GM12872 (cell line): ENCODE measurements around the gene KCNH6.

Source experiments
- TF ChIP-seq, protein P1 (sequence below): IDR thresholded peaks from 3 replicates; pipeline ENCODE4 v1.5.1; 2011; ENCODE audit warnings: low read depth, mild to moderate bottlenecking, low read length, moderate library complexity; ENCODE audit not compliant: insufficient read depth

KCNH6 gene

GRCh38 chr17:63524051-63524450 lies 893 bp downstream of the KCNH6 start:
- TF ChIP-seq, protein P1, sequence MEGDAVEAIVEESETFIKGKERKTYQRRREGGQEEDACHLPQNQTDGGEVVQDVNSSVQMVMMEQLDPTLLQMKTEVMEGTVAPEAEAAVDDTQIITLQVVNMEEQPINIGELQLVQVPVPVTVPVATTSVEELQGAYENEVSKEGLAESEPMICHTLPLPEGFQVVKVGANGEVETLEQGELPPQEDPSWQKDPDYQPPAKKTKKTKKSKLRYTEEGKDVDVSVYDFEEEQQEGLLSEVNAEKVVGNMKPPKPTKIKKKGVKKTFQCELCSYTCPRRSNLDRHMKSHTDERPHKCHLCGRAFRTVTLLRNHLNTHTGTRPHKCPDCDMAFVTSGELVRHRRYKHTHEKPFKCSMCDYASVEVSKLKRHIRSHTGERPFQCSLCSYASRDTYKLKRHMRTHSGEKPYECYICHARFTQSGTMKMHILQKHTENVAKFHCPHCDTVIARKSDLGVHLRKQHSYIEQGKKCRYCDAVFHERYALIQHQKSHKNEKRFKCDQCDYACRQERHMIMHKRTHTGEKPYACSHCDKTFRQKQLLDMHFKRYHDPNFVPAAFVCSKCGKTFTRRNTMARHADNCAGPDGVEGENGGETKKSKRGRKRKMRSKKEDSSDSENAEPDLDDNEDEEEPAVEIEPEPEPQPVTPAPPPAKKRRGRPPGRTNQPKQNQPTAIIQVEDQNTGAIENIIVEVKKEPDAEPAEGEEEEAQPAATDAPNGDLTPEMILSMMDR: no peak

DNA sequence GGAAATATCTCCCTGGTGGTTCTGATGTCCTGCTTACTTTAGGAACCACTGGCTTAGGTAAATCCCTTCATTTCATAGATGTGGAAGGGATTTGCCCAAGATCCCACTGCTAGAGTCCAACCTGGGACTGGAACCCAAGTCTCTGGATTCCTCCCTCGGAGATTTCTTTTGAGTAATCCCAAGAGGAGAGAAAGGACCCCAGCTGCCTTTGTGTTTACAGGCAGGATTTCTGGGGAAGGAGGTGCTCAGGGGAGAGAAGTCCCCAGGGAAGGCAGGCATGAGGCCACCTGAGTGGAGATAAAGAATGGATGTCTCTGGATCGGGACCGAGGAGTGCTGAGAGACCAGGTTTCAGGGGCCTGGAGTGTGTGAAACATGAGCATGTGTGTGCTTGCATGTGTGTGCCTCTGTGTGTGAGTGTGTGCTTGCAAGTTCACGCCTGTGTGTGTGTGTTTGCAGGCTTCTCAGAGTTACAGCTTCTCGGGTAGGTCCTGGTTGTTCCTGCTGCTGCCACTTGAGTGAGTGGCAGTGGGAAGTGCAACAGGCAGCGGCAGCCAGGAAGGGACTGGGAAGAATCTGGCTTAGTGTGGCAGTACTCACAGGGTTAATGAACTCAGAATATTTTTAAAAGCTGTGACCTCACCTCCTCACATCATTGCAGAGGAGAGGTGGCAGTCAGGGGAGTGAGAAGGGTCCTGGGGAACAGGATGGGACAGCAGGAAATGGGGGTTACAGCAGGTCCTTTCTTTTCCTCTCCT lies 2.2 kb downstream of the KCNH6 start:
- TF ChIP-seq, protein P1: no peak

GRCh38 chr17:63526861-63527260 lies 3.7 kb downstream of the KCNH6 start:
- TF ChIP-seq, protein P1: no peak

GRCh38 chr17:63528183-63528582 lies 5.0 kb downstream of the KCNH6 start:
- TF ChIP-seq, protein P1: no peak

GRCh38 chr17:63529711-63530556 lies 6.8 kb downstream of the KCNH6 start:
- TF ChIP-seq, protein P1: no peak

GRCh38 chr17:63530557-63531021 lies 7.4 kb downstream of the KCNH6 start:
- TF ChIP-seq, protein P1: no peak
